GM21723 (cell line): ENCODE data around the gene KCNMA1.
"Not testable (repeated sequence)": the region's sequence is repeated elsewhere in the genome, so short reads cannot be mapped to it uniquely, and the experiment has no call there.

ENCODE experiments used
- ATAC-seq: cut with Tn5 transposase; IDR thresholded peaks from one replicate; pipeline ENCODE4 v1.9.1; 2021; ENCODE audit warnings: mild to moderate bottlenecking, moderate library complexity; ENCODE audit not compliant: unreplicated experiment

Gene KCNMA1

GRCh38 chr10:77539147-77539935, 98.3 kb downstream of the KCNMA1 start:
- ATAC-seq: no peak

- no peak for ATAC-seq
These were observed 99.8 kb downstream of the KCNMA1 start for GRCh38 chr10:77537720-77538373.

GRCh38 chr10:77537071-77537470, 100.5 kb downstream of the KCNMA1 start:
- ATAC-seq: no peak

GRCh38 chr10:77533887-77534278, 103.7 kb downstream of the KCNMA1 start:
- ATAC-seq: no peak

GRCh38 chr10:77533146-77533886, 104.3 kb downstream of the KCNMA1 start:
- no peak for ATAC-seq

GRCh38 chr10:77532068-77532467, 105.5 kb downstream of the KCNMA1 start:
- ATAC-seq: no peak

- ATAC-seq: no peak
These were observed 106.1 kb downstream of the KCNMA1 start for GRCh38 chr10:77531441-77532001.

GRCh38 chr10:77530011-77530410, 107.6 kb downstream of the KCNMA1 start:
- ATAC-seq: no peak

GRCh38 chr10:77529050-77529576, 108.5 kb downstream of the KCNMA1 start:
- ATAC-seq: no peak

- ATAC-seq: no peak
These were observed 109.8 kb downstream of the KCNMA1 start for GRCh38 chr10:77527839-77528238.

- ATAC-seq: no peak
These were observed 110.6 kb downstream of the KCNMA1 start for GRCh38 chr10:77526868-77527617.

GRCh38 chr10:77524281-77524711, 113.3 kb downstream of the KCNMA1 start:
- no peak for ATAC-seq

GRCh38 chr10:77522268-77522809, 115.3 kb downstream of the KCNMA1 start:
- ATAC-seq: no peak

GRCh38 chr10:77520995-77521394, 116.6 kb downstream of the KCNMA1 start:
- ATAC-seq: no peak

GRCh38 chr10:77520290-77520689, 117.3 kb downstream of the KCNMA1 start:
- no peak for ATAC-seq

GRCh38 chr10:77519791-77520190, 117.8 kb downstream of the KCNMA1 start:
- not testable (repeated sequence) for ATAC-seq

GRCh38 chr10:77518910-77519274, 118.7 kb downstream of the KCNMA1 start:
- no peak for ATAC-seq

GRCh38 chr10:77518241-77518909, 119.2 kb downstream of the KCNMA1 start:
- ATAC-seq: no peak

- ATAC-seq: no peak
These were observed 121.0 kb downstream of the KCNMA1 start for GRCh38 chr10:77516575-77516974.

GRCh38 chr10:77514870-77515269, 122.7 kb downstream of the KCNMA1 start:
- no peak for ATAC-seq
